HepG2 (cell line): ENCODE measurements around the gene TRIM15. TPM values are rescaled to one million over a fixed set of nuclear protein-coding genes. Genes with fewer than 3 reads are reported as not detected.

Experiments used
- ATAC-seq: fragments of 200-7000 bp; cut with Tn5 transposase; 3 replicates; pipeline ENCODE4 v1.9.1; 2020; ENCODE audit warnings: mild to moderate bottlenecking, moderate library complexity
- BruUV-seq: library from RNA; stranded (reverse); fragments of 400-500 nt; replicated peaks from 2 replicates; lab custom pipeline; 2021; lab: Mats Ljungman, UMichigan
- CTCF ChIA-PET: fragments of 300-600 bp; formaldehyde crosslinking; extraction: SDS; loops from one replicate; lab custom pipeline; 2021; ENCODE audit warnings: low total read pairs, inconsistent platforms, low intra/inter-chr PET ratio; lab: Yijun Ruan, JAX
- POLR2A ChIA-PET: fragments of 350-600 bp; sonication (Branson Sonifier 250); formaldehyde crosslinking; loops from one replicate; lab custom pipeline; 2020; ENCODE audit warnings: antibody characterized with exemption, inconsistent platforms; lab: Yijun Ruan, JAX
- DNase-seq: peaks from one replicate; pipeline ENCODE4 v3.0.0-alpha.2; 2015; ENCODE audit warnings: low spot score
- FAIRE-seq: peaks from 3 replicates; lab custom pipeline; 2011; peaks lifted over from hg19 to GRCh38; lab: Jason Lieb, UNC
- H2AFZ ChIP-seq: one replicate; pipeline ENCODE4 v1.6.1; 2011; ENCODE audit warnings: low read length, inconsistent platforms
- H3K27ac ChIP-seq: fragments of 300-600 bp; 3 replicates; pipeline ENCODE4 v1.8.0; 2011; ENCODE audit warnings: mixed run types, mild to moderate bottlenecking, mixed read lengths, low read length, inconsistent platforms; ENCODE audit not compliant: insufficient read depth; ENCODE audit errors: extremely low read length
- H3K27me3 ChIP-seq, 2 experiments: fragments of 200-600 bp in 1 of 2; 2 replicates in 1 of 2; 3 replicates in 1 of 2; pipeline versions ENCODE4 v1.6.0 to v1.8.0; 2011; ENCODE audit warnings: low read length in 2 of 2, mild to moderate bottlenecking in 2 of 2, moderate library complexity in 2 of 2, inconsistent platforms in 1 of 2; ENCODE audit not compliant: insufficient read depth in 2 of 2, control insufficient read depth in 1 of 2
- H3K36me3 ChIP-seq, 2 experiments: fragments of 200-600 bp in 1 of 2; replicated peaks in 1 of 2; 2 replicates in 1 of 2; 3 replicates in 1 of 2; pipeline versions ENCODE4 v1.5.1 to v1.8.0; 2011; ENCODE audit warnings: low read length in 2 of 2, inconsistent platforms in 1 of 2; ENCODE audit not compliant: insufficient read depth in 2 of 2, control insufficient read depth in 1 of 2
- H3K4me1 ChIP-seq: 2 replicates; pipeline ENCODE4 v1.5.1; 2012; ENCODE audit warnings: low read length, inconsistent platforms; ENCODE audit not compliant: insufficient read depth
- H3K4me2 ChIP-seq: 2 replicates; pipeline ENCODE4 v1.6.0; 2011; ENCODE audit warnings: low read depth, low read length, inconsistent platforms
- H3K4me3 ChIP-seq, 3 experiments: fragments of 200-600 bp in 1 of 3; sonication (generic), shearing (Covaris generic) in 1 of 3; replicated peaks in 1 of 3; 2 replicates each; pipeline ENCODE4 v1.5.1; 2011 to 2016; ENCODE audit warnings: low read length in 3 of 3, inconsistent platforms in 2 of 3, low read depth in 2 of 3, mild to moderate bottlenecking in 2 of 3, control low read depth in 1 of 3, mixed read lengths in 1 of 3; ENCODE audit not compliant: insufficient read depth in 1 of 3
- H3K79me2 ChIP-seq: one replicate; pipeline ENCODE4 v1.6.1; 2011; ENCODE audit warnings: low read length, inconsistent platforms; ENCODE audit not compliant: insufficient read depth
- H3K9ac ChIP-seq: 2 replicates; pipeline ENCODE4 v1.6.0; 2011; ENCODE audit warnings: mild to moderate bottlenecking, low read depth, low read length, inconsistent platforms; ENCODE audit not compliant: insufficient read depth
- H3K9me3 ChIP-seq: 2 replicates; pipeline ENCODE4 v1.5.1; 2012; ENCODE audit warnings: mild to moderate bottlenecking, low read length
- H4K20me1 ChIP-seq: 2 replicates; pipeline ENCODE4 v1.6.0; 2011; ENCODE audit warnings: inconsistent platforms, mild to moderate bottlenecking, low read length, moderate library complexity; ENCODE audit not compliant: insufficient read depth
- HNF4G ChIP-seq, 2 experiments: sonication (generic) in 1 of 2; formaldehyde crosslinking in 1 of 2; IDR thresholded peaks; 2 replicates each; pipeline versions ENCODE4 v1.4.0 to v1.6.1; 2011 to 2020; ENCODE audit warnings: borderline replicate concordance in 2 of 2, low read depth in 2 of 2, mild to moderate bottlenecking in 2 of 2, low read length in 1 of 2, missing genetic modification reagents in 1 of 2, moderate library complexity in 1 of 2
- RBM22 ChIP-seq: fragments of 200-400 bp; formaldehyde crosslinking; optimal IDR thresholded peaks from 2 replicates; pipeline ENCODE3; 2017; ENCODE audit warnings: mild to moderate bottlenecking, low read length, moderate library complexity
- SMC3 ChIP-seq: IDR thresholded peaks from 2 replicates; pipeline ENCODE4 v1.6.1; 2011; ENCODE audit warnings: low read length, improper control_type of control experiment
- ZKSCAN1 ChIP-seq: fragments of 150-350 bp; IDR thresholded peaks from 2 replicates; pipeline ENCODE4 v1.6.1; 2014; ENCODE audit warnings: low read length
- ZNF629 ChIP-seq: sonication (generic); formaldehyde crosslinking; conservative IDR thresholded peaks from 2 replicates; pipeline ENCODE4 v1.5.0; 2020; ENCODE audit warnings: missing genetic modification reagents
- WGBS: methylation state at CpG from one replicate; pipeline ENCODE4 v1.1.6; 2017; ENCODE audit warnings: low lambda C conversion rate; 5-methylcytosine and 5-hydroxymethylcytosine counted together
- in situ Hi-C: cut with HindIII; loops from 2 replicates; pipeline ENCODE4 v1.10.0; 2017; ENCODE audit warnings: low pct_unique_long_range_greater_than_20kb; ENCODE audit not compliant: extremely low pct_ligation_motif_present
- intact Hi-C: fragments of 100-400 bp; cut with micrococcal nuclease; formaldehyde crosslinking; loops from one replicate; pipeline ENCODE4 v1.10.0; 2022; ENCODE audit not compliant: unreplicated experiment
- polyA plus RNA-seq, 8 experiments: library from polyadenylated mRNA; depleted of rRNA in 3 of 8; stranded (reverse) in 7 of 8; unstranded in 1 of 8; fragments of >200 nt; fragmentation: Illumina TruSeq in 4 of 8; extraction: Trizol in 4 of 8; gene quantifications; 2 replicates each; pipeline versions ENCODE4 v1.2.1 to v1.2.3, GENCODE V29; 2011 to 2016; ENCODE audit warnings: low read depth in 4 of 8, missing spikeins in 1 of 8, mixed read lengths in 1 of 8; ENCODE audit not compliant: insufficient read depth in 1 of 8
- total RNA-seq, 5 experiments: library from RNA; depleted of rRNA; stranded (reverse); fragments of >200 nt; fragmentation: Illumina TruSeq; extraction: Trizol; gene quantifications; 2 replicates each; pipeline ENCODE4 v1.2.3, GENCODE V29; 2016; ENCODE audit warnings: low read depth in 1 of 5
- TF ChIP-seq, protein P1 (sequence below): sonication (generic); formaldehyde crosslinking; IDR thresholded peaks from one replicate; pipeline ENCODE4 v1.5.1; 2020; ENCODE audit warnings: mild to moderate bottlenecking, missing genetic modification reagents; ENCODE audit errors: not compliant biosample characterization
- TF ChIP-seq, protein P2 (sequence below): sonication (generic); formaldehyde crosslinking; IDR thresholded peaks from 2 replicates; pipeline ENCODE4 v1.4.0; 2020; ENCODE audit warnings: low read depth, mild to moderate bottlenecking, missing genetic modification reagents

Gene TRIM15
- total and polyA plus RNA-seq, 2 of the 13 experiments (the other 11 are each of a cell fraction or from before 2014, with no cell fraction given), result 35.1 to 38.2 TPM

GRCh38 chr6:30216096-30216495 is 52.8 kb downstream of the TRIM15 start:
- no peaks in the 10 kb centered on the region for H4K20me1 ChIP-seq
- no peak overlapping the region for H3K9ac ChIP-seq
- no peaks in the 10 kb centered on the region for H3K36me3 ChIP-seq
- CTCF ChIA-PET, result no interaction called here
- H3K79me2 ChIP-seq, result peaks cover 23% of the 10 kb centered on the region
- POLR2A ChIA-PET, result interaction anchor here (6.8 kb wide), 1 partner anchor 10 kb away, joined by 22 read pairs; no protein-coding TSS in a partner anchor
- peaks cover 35% of the 10 kb centered on the region for H3K4me1 ChIP-seq
- TF ChIP-seq SMC3 (no peak), RBM22 (no peak), HNF4G (IDR thresholded peaks at IDR 0.05; ENCODE audit: borderline replicate concordance, low read depth, low read length) (no peak), HNF4G (CRISPR knock-in tag; IDR thresholded peaks at IDR 0.05; ENCODE audit: borderline replicate concordance, low read depth) (no peak), ZNF629 (CRISPR knock-in tag) (no peak), ZKSCAN1 (no peak)
- TF ChIP-seq, protein P1, sequence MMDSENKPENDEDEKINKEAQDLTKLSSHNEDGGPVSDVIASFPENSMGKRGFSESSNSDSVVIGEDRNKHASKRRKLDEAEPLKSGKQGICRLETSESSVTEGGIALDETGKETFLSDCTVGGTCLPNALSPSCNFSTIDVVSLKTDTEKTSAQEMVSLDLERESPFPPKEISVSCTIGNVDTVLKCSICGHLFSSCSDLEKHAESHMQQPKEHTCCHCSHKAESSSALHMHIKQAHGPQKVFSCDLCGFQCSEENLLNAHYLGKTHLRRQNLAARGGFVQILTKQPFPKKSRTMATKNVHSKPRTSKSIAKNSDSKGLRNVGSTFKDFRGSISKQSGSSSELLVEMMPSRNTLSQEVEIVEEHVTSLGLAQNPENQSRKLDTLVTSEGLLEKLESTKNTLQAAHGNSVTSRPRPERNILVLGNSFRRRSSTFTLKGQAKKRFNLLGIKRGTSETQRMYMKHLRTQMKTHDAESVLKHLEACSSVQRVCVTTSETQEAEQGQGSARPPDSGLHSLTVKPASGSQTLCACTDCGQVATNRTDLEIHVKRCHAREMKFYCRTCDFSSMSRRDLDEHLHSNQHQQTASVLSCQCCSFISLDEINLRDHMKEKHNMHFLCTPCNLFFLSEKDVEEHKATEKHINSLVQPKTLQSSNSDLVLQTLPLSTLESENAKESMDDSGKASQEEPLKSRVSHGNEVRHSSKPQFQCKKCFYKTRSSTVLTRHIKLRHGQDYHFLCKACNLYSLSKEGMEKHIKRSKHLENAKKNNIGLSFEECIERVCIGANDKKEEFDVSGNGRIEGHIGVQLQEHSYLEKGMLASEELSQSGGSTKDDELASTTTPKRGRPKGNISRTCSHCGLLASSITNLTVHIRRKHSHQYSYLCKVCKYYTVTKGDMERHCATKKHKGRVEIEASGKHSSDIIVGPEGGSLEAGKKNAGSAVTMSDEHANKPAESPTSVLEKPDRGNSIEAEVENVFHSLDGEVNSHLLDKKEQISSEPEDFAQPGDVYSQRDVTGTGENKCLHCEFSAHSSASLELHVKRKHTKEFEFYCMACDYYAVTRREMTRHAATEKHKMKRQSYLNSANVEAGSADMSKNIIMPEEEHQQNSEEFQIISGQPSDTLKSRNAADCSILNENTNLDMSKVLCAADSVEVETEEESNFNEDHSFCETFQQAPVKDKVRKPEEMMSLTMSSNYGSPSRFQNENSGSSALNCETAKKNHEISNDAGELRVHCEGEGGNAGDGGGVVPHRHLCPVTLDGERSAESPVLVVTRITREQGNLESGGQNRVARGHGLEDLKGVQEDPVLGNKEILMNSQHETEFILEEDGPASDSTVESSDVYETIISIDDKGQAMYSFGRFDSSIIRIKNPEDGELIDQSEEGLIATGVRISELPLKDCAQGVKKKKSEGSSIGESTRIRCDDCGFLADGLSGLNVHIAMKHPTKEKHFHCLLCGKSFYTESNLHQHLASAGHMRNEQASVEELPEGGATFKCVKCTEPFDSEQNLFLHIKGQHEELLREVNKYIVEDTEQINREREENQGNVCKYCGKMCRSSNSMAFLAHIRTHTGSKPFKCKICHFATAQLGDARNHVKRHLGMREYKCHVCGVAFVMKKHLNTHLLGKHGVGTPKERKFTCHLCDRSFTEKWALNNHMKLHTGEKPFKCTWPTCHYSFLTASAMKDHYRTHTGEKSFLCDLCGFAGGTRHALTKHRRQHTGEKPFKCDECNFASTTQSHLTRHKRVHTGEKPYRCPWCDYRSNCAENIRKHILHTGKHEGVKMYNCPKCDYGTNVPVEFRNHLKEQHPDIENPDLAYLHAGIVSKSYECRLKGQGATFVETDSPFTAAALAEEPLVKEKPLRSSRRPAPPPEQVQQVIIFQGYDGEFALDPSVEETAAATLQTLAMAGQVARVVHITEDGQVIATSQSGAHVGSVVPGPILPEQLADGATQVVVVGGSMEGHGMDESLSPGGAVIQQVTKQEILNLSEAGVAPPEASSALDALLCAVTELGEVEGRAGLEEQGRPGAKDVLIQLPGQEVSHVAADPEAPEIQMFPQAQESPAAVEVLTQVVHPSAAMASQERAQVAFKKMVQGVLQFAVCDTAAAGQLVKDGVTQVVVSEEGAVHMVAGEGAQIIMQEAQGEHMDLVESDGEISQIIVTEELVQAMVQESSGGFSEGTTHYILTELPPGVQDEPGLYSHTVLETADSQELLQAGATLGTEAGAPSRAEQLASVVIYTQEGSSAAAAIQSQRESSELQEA (CRISPR knock-in tag), result no peak
- TF ChIP-seq, protein P2, sequence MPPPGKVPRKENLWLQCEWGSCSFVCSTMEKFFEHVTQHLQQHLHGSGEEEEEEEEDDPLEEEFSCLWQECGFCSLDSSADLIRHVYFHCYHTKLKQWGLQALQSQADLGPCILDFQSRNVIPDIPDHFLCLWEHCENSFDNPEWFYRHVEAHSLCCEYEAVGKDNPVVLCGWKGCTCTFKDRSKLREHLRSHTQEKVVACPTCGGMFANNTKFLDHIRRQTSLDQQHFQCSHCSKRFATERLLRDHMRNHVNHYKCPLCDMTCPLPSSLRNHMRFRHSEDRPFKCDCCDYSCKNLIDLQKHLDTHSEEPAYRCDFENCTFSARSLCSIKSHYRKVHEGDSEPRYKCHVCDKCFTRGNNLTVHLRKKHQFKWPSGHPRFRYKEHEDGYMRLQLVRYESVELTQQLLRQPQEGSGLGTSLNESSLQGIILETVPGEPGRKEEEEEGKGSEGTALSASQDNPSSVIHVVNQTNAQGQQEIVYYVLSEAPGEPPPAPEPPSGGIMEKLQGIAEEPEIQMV, result no peak
- no peak overlapping the region for H2AFZ ChIP-seq
- H3K9me3 ChIP-seq, result no peaks in the 10 kb centered on the region
- no TSS peak for BruUV-seq
- no peak overlapping the region for H3K4me3 ChIP-seq
- no peak for DNase-seq
- FAIRE-seq, result no peak
- ATAC-seq, result no peak
- no peak overlapping the region for H3K27ac ChIP-seq
- WGBS, result 59% methylated on average over 3 of the region's 3 CpGs
- in situ Hi-C loops (no loop called here), intact Hi-C loops (no loop called here)
- H3K27me3 ChIP-seq, result peaks cover 0 to 2% of the 10 kb centered on the region in 2 experiments; a peak in 1 of 5 replicates
- H3K4me2 ChIP-seq, result no peak overlapping the region
